ENCODE measurements around the gene SCN4B.

The SCN4B gene

DNA sequence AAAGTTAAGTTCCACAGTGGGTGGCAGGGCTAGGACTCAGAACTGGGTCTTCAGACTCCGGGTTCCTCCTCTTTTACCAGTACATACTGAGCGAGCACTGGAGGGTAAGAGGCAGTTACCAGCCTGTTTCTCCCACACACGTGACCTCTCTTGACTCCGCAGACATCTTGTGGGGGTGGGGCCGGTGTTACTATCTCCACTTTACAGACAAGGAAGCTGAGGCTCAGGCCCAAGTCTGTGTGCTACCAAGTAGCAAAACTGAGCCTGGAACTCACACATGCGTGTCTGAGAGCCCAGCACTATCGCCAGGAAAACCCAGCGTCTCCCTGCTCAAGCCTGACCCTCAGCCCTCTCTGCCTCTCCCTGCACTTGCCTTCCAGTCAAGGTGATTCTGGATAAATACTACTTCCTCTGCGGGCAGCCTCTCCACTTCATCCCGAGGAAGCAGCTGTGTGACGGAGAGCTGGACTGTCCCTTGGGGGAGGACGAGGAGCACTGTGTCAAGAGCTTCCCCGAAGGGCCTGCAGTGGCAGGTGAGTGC is 49.8 kb downstream of the SCN4B start:
- Histone ChIP-seq H3K36me3 (ENCODE audit: insufficient read depth, low read length) (no peaks in the 10 kb centered on the region), H3K9ac (ENCODE audit: low read length) (no peak overlapping the region), H3K27ac (ENCODE audit: low read depth, low read length) (no peak overlapping the region), H3K4me1 (ENCODE audit: insufficient read depth, low read length) (no peaks in the 10 kb centered on the region), H3K27me3 (ENCODE audit: control insufficient read depth in 1 of 2, insufficient read depth in 2 of 2, low read length in 2 of 2) (no peaks in the 10 kb centered on the region), H3K9me3 (ENCODE audit: low read length) (no peaks in the 10 kb centered on the region), H3K4me3 (ENCODE audit: low read depth in 1 of 2, low read length in 2 of 2) (no peak overlapping the region)

DNA sequence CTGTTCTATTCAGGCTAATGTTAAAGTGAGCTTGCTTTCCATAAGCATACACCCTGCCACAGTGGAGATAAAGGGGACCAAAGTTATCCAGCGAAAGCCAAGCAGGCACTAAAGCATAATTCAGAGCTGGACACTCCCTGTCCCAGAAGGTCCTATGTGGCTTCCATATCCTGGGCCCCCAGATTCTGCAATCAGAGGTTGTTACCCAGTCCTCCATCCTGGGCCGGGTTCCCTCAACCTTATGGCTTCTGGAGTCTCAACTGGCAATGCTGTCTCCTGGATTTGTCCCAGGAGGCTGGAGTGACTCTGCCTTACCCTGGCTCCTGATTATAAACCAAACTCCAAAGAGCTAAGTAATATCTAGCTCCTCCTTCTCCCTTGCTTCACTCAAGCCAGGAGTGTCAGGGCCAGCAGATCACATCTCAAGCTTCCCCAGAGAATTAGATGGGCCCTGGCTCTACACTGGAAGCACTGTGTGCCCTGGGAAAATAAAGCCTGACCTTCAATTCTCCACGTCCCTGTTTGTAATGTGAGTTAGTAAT is 51.9 kb downstream of the SCN4B start:
- Histone ChIP-seq H3K36me3 (ENCODE audit: insufficient read depth, low read length) (no peaks in the 10 kb centered on the region), H3K9ac (ENCODE audit: low read length) (no peak overlapping the region)

DNA sequence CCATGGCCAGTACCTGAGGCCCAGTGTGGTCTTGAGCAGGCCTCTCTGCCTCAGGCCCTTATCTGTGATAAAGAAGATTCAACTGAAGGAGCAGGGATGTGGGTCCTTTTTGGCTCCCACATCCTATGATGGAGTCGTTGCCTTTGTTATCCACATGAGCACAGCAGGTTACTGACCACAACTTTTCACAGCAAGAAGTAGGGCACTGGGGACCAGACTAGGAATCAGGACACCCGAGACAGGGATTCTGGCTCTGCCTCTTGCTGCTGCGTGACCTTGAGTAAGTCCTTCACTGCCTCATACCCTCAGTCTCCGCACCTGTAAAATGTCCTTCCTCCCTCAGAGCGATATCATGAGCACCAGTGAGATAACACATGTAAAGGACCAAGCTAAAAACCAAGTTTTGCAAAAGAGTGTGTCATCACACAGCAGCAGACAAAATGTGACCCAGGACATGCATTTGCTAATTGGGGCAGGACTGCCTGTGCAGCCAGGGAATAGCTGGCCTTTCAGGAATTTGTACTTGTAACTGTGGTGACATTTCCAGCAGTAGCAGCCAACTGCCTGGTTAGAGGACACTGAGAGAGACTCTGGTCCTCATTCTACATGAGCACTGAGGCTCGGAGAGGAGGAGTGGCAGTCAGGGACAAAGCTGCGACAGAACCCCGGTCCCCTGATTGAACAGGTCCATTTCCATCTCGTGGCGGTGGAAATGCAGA is 52.6 kb downstream of the SCN4B start:
- H3K9me3 ChIP-seq (ENCODE audit: low read length): no peaks in the 10 kb centered on the region
- H3K9ac ChIP-seq (ENCODE audit: low read length): no peak overlapping the region
- H3K4me3 ChIP-seq (ENCODE audit: low read depth in 1 of 2, low read length in 2 of 2): no peak overlapping the region
- no peaks in the 10 kb centered on the region for H3K27me3 ChIP-seq (ENCODE audit: control insufficient read depth in 1 of 2, insufficient read depth in 2 of 2, low read length in 2 of 2)
- H3K4me1 ChIP-seq (ENCODE audit: insufficient read depth, low read length): no peaks in the 10 kb centered on the region
- H3K36me3 ChIP-seq (ENCODE audit: insufficient read depth, low read length): no peaks in the 10 kb centered on the region
- H3K27ac ChIP-seq (ENCODE audit: low read depth, low read length): no peak overlapping the region

More for the DNA sequence above, 51.9 kb downstream of the SCN4B start:
- no peak overlapping the region for H3K4me3 ChIP-seq (ENCODE audit: low read depth in 1 of 2, low read length in 2 of 2)
- H3K27me3 ChIP-seq (ENCODE audit: control insufficient read depth in 1 of 2, insufficient read depth in 2 of 2, low read length in 2 of 2): no peaks in the 10 kb centered on the region
- no peaks in the 10 kb centered on the region for H3K4me1 ChIP-seq (ENCODE audit: insufficient read depth, low read length)
- H3K27ac ChIP-seq (ENCODE audit: low read depth, low read length): no peak overlapping the region
- H3K9me3 ChIP-seq (ENCODE audit: low read length): no peaks in the 10 kb centered on the region

DNA sequence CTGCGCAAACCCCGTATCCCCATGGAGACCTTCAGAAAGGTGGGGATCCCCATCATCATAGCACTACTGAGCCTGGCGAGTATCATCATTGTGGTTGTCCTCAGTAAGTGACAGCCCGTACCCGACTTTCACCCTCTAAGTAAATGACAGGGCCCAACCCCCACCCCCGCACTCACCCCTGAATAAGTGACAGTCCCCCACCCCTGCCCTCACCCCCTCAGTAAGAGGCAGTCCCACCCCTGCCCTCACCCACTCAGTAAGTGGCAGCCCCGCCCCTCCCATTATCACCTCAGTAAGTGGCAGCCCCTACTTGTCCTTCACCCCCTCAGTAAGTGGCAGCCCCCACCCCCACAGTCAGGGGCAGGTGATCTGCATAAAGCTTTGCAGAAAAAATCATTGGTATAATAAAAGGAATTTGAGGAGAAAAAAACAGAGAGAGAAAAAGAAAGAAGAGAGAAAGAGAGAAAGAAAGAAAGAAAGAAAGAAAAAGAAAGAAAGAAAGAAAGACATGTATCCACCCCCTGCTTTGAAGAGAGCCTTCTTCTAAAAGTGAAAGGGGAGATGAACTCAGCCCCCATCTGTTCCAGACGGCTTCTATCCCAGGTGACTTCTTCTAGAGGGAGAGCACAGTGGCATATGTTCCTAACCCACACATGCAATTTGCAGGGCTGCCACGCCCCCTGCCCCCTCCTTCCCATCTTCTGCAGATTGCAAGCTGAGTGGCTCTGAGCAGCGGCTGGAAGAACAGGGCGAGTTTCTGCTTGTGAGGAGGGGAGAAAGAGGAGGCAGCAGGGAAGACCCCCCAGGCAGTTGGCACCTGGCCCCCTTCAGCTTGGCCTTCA is 53.4 kb downstream of the SCN4B start:
- Histone ChIP-seq H3K36me3 (ENCODE audit: insufficient read depth, low read length) (no peaks in the 10 kb centered on the region), H3K27ac (ENCODE audit: low read depth, low read length) (no peak overlapping the region), H3K4me3 (ENCODE audit: low read depth in 1 of 2, low read length in 2 of 2) (no peak overlapping the region), H3K27me3 (ENCODE audit: control insufficient read depth in 1 of 2, insufficient read depth in 2 of 2, low read length in 2 of 2) (no peaks in the 10 kb centered on the region), H3K9ac (ENCODE audit: low read length) (no peak overlapping the region), H3K4me1 (ENCODE audit: insufficient read depth, low read length) (no peaks in the 10 kb centered on the region), H3K9me3 (ENCODE audit: low read length) (no peaks in the 10 kb centered on the region)

- Histone ChIP-seq H3K9me3 (ENCODE audit: low read length) (no peaks in the 10 kb centered on the region), H3K27ac (ENCODE audit: low read depth, low read length) (no peak overlapping the region), H3K27me3 (ENCODE audit: control insufficient read depth in 1 of 2, insufficient read depth in 2 of 2, low read length in 2 of 2) (no peaks in the 10 kb centered on the region), H3K36me3 (ENCODE audit: insufficient read depth, low read length) (no peaks in the 10 kb centered on the region), H3K4me3 (ENCODE audit: low read depth in 1 of 2, low read length in 2 of 2) (no peak overlapping the region), H3K4me1 (ENCODE audit: insufficient read depth, low read length) (no peaks in the 10 kb centered on the region), H3K9ac (ENCODE audit: low read length) (no peak overlapping the region)
These were observed 56.7 kb downstream of the SCN4B start for GRCh38 chr11:118095967-118096367.

GRCh38 chr11:118095493-118095892 is 57.1 kb downstream of the SCN4B start:
- Histone ChIP-seq H3K9me3 (ENCODE audit: low read length) (no peaks in the 10 kb centered on the region), H3K36me3 (ENCODE audit: insufficient read depth, low read length) (no peaks in the 10 kb centered on the region), H3K4me1 (ENCODE audit: insufficient read depth, low read length) (no peaks in the 10 kb centered on the region), H3K27ac (ENCODE audit: low read depth, low read length) (no peak overlapping the region), H3K4me3 (ENCODE audit: low read depth in 1 of 2, low read length in 2 of 2) (no peak overlapping the region), H3K9ac (ENCODE audit: low read length) (no peak overlapping the region), H3K27me3 (ENCODE audit: control insufficient read depth in 1 of 2, insufficient read depth in 2 of 2, low read length in 2 of 2) (no peaks in the 10 kb centered on the region)

GRCh38 chr11:118092907-118093571 is 59.6 kb downstream of the SCN4B start:
- Histone ChIP-seq H3K4me3 (ENCODE audit: low read depth in 1 of 2, low read length in 2 of 2) (no peak overlapping the region), H3K9ac (ENCODE audit: low read length) (no peak overlapping the region), H3K36me3 (ENCODE audit: insufficient read depth, low read length) (no peaks in the 10 kb centered on the region), H3K27me3 (ENCODE audit: control insufficient read depth in 1 of 2, insufficient read depth in 2 of 2, low read length in 2 of 2) (no peaks in the 10 kb centered on the region), H3K9me3 (ENCODE audit: low read length) (no peaks in the 10 kb centered on the region), H3K4me1 (ENCODE audit: insufficient read depth, low read length) (no peaks in the 10 kb centered on the region), H3K27ac (ENCODE audit: low read depth, low read length) (no peak overlapping the region)

GRCh38 chr11:118091690-118092089 is 60.9 kb downstream of the SCN4B start:
- Histone ChIP-seq H3K9ac (ENCODE audit: low read length) (no peak overlapping the region), H3K27me3 (ENCODE audit: control insufficient read depth in 1 of 2, insufficient read depth in 2 of 2, low read length in 2 of 2) (no peaks in the 10 kb centered on the region), H3K9me3 (ENCODE audit: low read length) (no peaks in the 10 kb centered on the region), H3K4me1 (ENCODE audit: insufficient read depth, low read length) (peaks cover 7% of the 10 kb centered on the region), H3K4me3 (ENCODE audit: low read depth in 1 of 2, low read length in 2 of 2) (no peak overlapping the region), H3K27ac (ENCODE audit: low read depth, low read length) (no peak overlapping the region), H3K36me3 (ENCODE audit: insufficient read depth, low read length) (no peaks in the 10 kb centered on the region)

- Histone ChIP-seq H3K9me3 (ENCODE audit: low read length) (no peaks in the 10 kb centered on the region), H3K27ac (ENCODE audit: low read depth, low read length) (no peak overlapping the region), H3K4me1 (ENCODE audit: insufficient read depth, low read length) (peaks cover 7% of the 10 kb centered on the region)
These were observed 62.0 kb downstream of the SCN4B start for GRCh38 chr11:118090545-118091162.

GRCh38 chr11:118088531-118088930 is 64.1 kb downstream of the SCN4B start:
- Histone ChIP-seq H3K4me3 (ENCODE audit: low read depth in 1 of 2, low read length in 2 of 2) (no peak overlapping the region), H3K9me3 (ENCODE audit: low read length) (no peaks in the 10 kb centered on the region), H3K27ac (ENCODE audit: low read depth, low read length) (no peak overlapping the region), H3K27me3 (ENCODE audit: control insufficient read depth in 1 of 2, insufficient read depth in 2 of 2, low read length in 2 of 2) (no peaks in the 10 kb centered on the region), H3K9ac (ENCODE audit: low read length) (no peak overlapping the region), H3K36me3 (ENCODE audit: insufficient read depth, low read length) (no peaks in the 10 kb centered on the region), H3K4me1 (ENCODE audit: insufficient read depth, low read length) (peaks cover 18% of the 10 kb centered on the region)

More at GRCh38 chr11:118090545-118091162, 62.0 kb downstream of the SCN4B start:
- no peak overlapping the region for H3K9ac ChIP-seq (ENCODE audit: low read length)
- H3K4me3 ChIP-seq (ENCODE audit: low read depth in 1 of 2, low read length in 2 of 2): no peak overlapping the region
- no peaks in the 10 kb centered on the region for H3K27me3 ChIP-seq (ENCODE audit: control insufficient read depth in 1 of 2, insufficient read depth in 2 of 2, low read length in 2 of 2)
- H3K36me3 ChIP-seq (ENCODE audit: insufficient read depth, low read length): no peaks in the 10 kb centered on the region

- Histone ChIP-seq H3K27me3 (ENCODE audit: control insufficient read depth in 1 of 2, insufficient read depth in 2 of 2, low read length in 2 of 2) (no peaks in the 10 kb centered on the region), H3K27ac (ENCODE audit: low read depth, low read length) (no peak overlapping the region), H3K4me3 (ENCODE audit: low read depth in 1 of 2, low read length in 2 of 2) (no peak overlapping the region), H3K9me3 (ENCODE audit: low read length) (no peaks in the 10 kb centered on the region), H3K36me3 (ENCODE audit: insufficient read depth, low read length) (no peaks in the 10 kb centered on the region), H3K4me1 (ENCODE audit: insufficient read depth, low read length) (peaks cover 21% of the 10 kb centered on the region), H3K9ac (ENCODE audit: low read length) (no peak overlapping the region)
These were observed 64.7 kb downstream of the SCN4B start for GRCh38 chr11:118087931-118088330.
